Measurements from ENCODE around the gene SLC13A5.

SLC13A5 gene

GRCh38 chr17:6681176-6681575 is 32.0 kb downstream of the SLC13A5 start:
- H3K4me3 ChIP-seq (ENCODE audit: low read depth in 1 of 2, low read length in 1 of 2): no peak overlapping the region
- H3K36me3 ChIP-seq: no peaks in the 10 kb centered on the region
- H3K9me3 ChIP-seq: no peaks in the 10 kb centered on the region
- no peak overlapping the region for H3K27ac ChIP-seq
- TF ChIP-seq CTCF (IDR thresholded peaks at IDR 0.05): no peak
- H3K4me1 ChIP-seq (ENCODE audit: control insufficient read depth in 1 of 2, insufficient read depth in 1 of 2, low read depth in 1 of 2, low read length in 1 of 2): no peaks in the 10 kb centered on the region
- peaks cover 91% of the 10 kb centered on the region for H3K27me3 ChIP-seq

GRCh38 chr17:6679241-6679640 is 33.9 kb downstream of the SLC13A5 start:
- Histone ChIP-seq H3K27me3 (peaks cover 77% of the 10 kb centered on the region), H3K9me3 (no peaks in the 10 kb centered on the region), H3K4me3 (ENCODE audit: low read depth in 1 of 2, low read length in 1 of 2) (no peak overlapping the region), H3K36me3 (no peaks in the 10 kb centered on the region), H3K4me1 (ENCODE audit: control insufficient read depth in 1 of 2, insufficient read depth in 1 of 2, low read depth in 1 of 2, low read length in 1 of 2) (no peaks in the 10 kb centered on the region), H3K27ac (no peak overlapping the region)
- TF ChIP-seq CTCF (IDR thresholded peaks at IDR 0.05): no peak

GRCh38 chr17:6677946-6678345 is 35.2 kb downstream of the SLC13A5 start:
- no peaks in the 10 kb centered on the region for H3K4me1 ChIP-seq (ENCODE audit: control insufficient read depth in 1 of 2, insufficient read depth in 1 of 2, low read depth in 1 of 2, low read length in 1 of 2)
- H3K9me3 ChIP-seq: no peaks in the 10 kb centered on the region
- TF ChIP-seq CTCF (IDR thresholded peaks at IDR 0.05): no peak
- peaks cover 71% of the 10 kb centered on the region for H3K27me3 ChIP-seq
- no peaks in the 10 kb centered on the region for H3K36me3 ChIP-seq
- H3K27ac ChIP-seq: no peak overlapping the region
- no peak overlapping the region for H3K4me3 ChIP-seq (ENCODE audit: low read depth in 1 of 2, low read length in 1 of 2)

- Histone ChIP-seq H3K27ac (no peak overlapping the region), H3K36me3 (no peaks in the 10 kb centered on the region), H3K4me3 (ENCODE audit: low read depth in 1 of 2, low read length in 1 of 2) (no peak overlapping the region), H3K27me3 (peaks cover 74% of the 10 kb centered on the region), H3K4me1 (ENCODE audit: control insufficient read depth in 1 of 2, insufficient read depth in 1 of 2, low read depth in 1 of 2, low read length in 1 of 2) (no peaks in the 10 kb centered on the region), H3K9me3 (no peaks in the 10 kb centered on the region)
- TF ChIP-seq CTCF (IDR thresholded peaks at IDR 0.05): no peak
Observed at GRCh38 chr17:6677158-6677831, 35.9 kb downstream of the SLC13A5 start.

- TF ChIP-seq CTCF (IDR thresholded peaks at IDR 0.05): no peak
- no peak overlapping the region for H3K27ac ChIP-seq
Observed at GRCh38 chr17:6676802-6677157, 36.4 kb downstream of the SLC13A5 start.

More at GRCh38 chr17:6676802-6677157, 36.4 kb downstream of the SLC13A5 start:
- Histone ChIP-seq H3K36me3 (no peaks in the 10 kb centered on the region), H3K4me3 (ENCODE audit: low read depth in 1 of 2, low read length in 1 of 2) (no peak overlapping the region), H3K9me3 (no peaks in the 10 kb centered on the region), H3K4me1 (ENCODE audit: control insufficient read depth in 1 of 2, insufficient read depth in 1 of 2, low read depth in 1 of 2, low read length in 1 of 2) (no peaks in the 10 kb centered on the region), H3K27me3 (peaks cover 70% of the 10 kb centered on the region)

Data from neutrophil (primary cell).